Dermis microvascular lymphatic vessel endothelial cell (primary cell): ENCODE measurements around the gene FAM72D. TPM values are rescaled to one million over a fixed set of nuclear protein-coding genes. Genes with fewer than 3 reads are reported as not detected.
"Not testable (repeated sequence)": the region's sequence is repeated elsewhere in the genome, so short reads cannot be mapped to it uniquely, and the experiment has no call there.

Experiments used
- DNase-seq, 2 donors: peaks; one replicate each; pipeline versions ENCODE4 v3.0.0 to v3.0.0-alpha.2; 2010; ENCODE audit warnings: low read depth in 2 of 2
- total RNA-seq: library from RNA; depleted of rRNA; stranded (reverse); fragments of >200 nt; gene quantifications from 2 replicates; pipeline ENCODE4 v1.2.1, GENCODE V29; 2014

Gene FAM72D
- total RNA-seq, 1 donor from 2014 or later, result 1.4 TPM

DNA sequence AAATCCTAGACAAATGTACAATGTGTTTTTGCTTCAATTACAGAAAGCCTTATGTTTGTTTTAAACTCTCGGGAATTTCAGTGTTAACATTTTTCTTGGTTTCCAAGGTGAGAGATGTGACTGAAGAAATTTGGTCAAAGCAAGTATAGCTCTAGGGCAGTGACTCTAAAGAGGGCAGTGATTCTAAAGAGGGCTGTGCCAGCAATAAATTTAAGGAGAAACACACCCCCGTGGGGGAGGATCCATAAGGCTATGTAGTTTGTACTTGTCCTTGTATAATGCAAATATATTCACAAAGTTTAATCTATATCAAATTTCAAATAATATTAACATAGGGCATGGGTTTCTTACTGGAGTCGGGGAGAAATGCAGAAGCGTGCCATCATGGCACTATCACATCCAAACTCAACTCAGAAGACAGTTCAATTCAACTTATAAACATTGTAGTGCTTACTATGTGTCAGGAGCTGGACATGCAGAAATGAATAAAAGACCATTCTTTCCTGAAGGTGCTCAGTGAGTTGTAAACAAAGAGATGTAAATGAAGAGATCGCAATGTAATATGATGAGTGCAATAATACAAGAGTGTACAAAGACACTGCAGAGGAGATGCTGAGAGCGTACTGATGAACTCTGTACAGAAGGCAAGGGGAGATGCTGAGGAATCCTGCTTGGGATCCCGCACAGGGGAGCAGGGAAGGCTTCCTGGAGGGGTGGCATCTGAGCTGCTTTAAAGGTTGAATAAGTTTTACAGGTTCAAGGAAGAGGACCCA is 13.1 kb upstream of the FAM72D start:
- DNase-seq, result not testable (repeated sequence)

DNA sequence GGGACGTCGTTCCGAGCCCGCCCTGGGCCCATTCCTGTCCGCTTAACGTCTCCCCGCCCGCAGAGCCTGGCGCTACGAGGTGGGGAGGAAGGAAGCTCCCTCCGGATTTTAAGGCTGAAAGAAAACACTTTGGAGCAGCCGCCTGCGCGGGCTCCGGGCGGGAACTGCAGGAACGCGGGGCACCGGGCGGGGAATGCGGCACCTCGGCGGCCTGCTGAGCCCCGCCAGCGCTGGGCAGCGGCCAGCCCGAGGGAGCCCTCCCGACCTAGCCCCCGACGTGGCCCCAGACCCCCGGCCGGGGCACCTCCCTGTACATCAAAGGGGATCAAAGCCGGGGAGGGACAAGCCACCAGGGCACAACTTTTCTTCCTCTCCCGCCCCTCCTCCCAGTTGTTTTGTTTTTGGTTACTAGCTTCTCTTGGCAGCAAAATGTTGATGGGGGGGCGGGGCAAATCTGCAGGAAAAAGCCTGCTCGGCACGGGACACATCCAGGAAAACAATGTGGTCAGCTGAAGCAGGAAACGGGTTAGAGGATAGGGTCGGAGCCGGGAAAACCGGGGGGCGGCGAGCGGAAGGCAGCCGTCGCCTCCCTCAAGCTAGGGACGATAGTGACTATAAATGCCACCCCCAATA is 2.1 kb upstream of the FAM72D start:
- DNase-seq, result not testable (repeated sequence)

DNA sequence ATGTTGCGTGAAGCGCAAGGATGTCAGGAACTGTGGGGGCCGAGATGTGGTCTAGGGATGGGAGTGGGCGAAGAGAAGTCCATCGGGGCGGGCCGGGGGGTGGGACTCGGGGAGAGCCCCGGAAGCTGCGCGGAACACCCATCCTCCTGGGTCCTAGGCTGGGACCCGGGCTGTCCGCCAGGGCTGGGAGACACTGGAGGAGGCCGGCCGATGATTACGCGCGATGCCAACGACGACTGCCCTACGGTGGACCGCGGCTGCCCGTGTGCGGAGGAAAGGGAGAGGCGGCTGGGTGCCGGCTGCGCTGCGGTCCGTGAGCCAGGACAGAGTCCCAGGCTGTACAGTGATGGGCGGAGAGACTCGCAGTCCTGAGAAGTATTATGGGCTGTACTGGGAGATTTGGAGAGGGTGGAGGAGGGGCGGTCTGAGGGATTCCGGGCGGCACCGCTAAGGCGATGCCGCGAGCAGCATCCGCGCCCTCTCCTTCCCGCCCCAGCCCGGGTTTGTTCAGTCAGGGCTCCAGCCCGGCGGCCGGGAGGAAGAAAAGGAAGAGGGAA is 1.0 kb upstream of the FAM72D start:
- DNase-seq, result not testable (repeated sequence)

DNA sequence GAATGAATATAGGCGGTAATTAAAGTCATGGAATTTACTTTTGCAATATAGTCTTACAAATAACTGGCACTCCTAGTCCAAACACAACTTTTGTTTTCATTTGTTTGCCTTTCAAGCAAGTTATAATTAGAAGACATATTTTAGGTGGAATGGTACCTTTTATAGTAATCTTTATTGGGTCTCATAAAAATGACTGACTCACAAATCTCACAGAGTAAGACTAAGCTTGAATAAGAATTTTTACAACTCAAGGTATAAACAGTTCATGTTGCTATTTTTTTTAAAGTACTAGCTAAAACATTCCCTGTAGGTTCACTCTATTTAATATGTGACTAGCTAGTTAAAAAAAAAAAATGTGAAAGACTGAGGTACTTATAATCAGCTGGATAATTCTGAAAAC is 6.0 kb downstream of the FAM72D start:
- not testable (repeated sequence) for DNase-seq

DNA sequence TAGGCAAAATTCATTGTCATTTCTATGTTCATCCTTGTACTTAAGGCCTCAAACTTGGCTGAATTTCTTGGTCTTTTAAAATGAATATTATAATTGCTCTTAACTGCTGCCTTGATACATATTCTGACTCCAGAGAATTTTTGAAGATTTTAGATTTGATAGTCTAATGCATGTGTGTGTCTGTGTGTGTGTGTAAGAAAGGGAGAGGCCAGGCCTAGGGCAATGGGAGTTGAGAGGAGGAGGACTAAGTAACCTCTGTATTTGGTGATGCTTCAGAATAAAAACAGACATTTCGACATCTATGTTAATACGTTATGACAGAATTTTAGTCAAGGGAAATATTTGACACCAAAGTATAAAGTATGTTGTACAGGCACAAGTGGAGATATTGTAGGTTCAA is 7.5 kb downstream of the FAM72D start:
- DNase-seq, result not testable (repeated sequence)

DNA sequence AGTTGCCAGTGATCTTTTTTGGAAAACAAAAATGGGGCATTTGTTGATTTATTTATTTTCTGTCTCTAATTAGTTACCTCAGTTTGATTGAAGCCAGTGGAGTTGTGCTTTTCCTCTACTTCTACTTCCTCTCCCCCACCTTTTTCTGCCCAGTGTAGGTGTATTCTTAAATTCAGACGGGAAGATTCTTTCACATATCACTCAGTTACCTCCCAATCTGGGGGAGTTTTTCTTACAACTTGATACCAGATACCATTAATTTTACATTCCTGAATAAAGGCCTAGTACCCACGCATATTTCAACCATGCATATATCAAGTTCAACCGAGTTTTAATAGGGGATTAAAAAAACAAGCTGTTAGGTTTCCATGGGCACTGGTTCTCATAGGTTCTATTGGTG is 15.9 kb downstream of the FAM72D start:
- DNase-seq, result not testable (repeated sequence)

DNA sequence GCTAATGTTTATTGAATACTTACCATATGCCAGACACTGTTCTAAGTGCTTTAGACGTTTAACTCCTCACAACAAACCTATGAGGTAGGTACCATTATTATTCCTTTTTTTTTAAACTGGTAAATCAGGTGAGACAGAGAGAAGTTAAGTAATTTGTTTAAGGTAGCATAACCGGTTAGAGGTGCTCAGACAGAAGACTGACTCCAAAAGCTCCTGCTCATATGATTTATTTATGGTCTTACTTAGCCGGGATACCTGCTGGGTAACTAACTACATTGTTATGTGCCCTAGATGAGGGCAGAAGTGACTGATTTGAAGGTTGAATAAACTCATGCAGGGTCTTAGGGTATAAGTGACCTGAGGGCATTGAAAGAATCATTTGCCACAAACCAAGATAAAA is 16.9 kb downstream of the FAM72D start:
- not testable (repeated sequence) for DNase-seq

DNA sequence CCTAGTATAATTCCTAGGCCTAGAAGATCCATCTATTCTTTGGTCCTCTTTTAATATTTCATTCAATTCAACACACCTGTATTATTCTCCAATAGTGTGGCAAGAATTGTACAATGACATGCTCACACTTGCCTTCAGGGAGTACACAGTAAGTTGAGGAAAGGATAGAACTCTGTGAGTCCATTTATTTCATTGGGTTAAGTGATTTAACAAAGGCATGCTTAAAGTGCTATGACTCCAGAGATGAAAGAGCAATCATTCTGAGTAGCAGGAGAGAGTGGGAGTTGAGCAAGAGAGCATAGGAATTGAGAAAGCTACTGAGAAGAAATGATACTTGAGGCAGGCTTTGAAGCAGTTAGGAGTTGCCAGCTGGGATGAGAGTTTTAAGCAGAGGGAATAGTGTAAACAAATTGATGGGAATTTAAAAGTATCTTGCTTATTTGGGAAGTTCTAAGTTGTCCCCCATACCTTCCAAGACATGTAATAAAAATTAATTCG is 18.8 kb downstream of the FAM72D start:
- not testable (repeated sequence) for DNase-seq

DNA sequence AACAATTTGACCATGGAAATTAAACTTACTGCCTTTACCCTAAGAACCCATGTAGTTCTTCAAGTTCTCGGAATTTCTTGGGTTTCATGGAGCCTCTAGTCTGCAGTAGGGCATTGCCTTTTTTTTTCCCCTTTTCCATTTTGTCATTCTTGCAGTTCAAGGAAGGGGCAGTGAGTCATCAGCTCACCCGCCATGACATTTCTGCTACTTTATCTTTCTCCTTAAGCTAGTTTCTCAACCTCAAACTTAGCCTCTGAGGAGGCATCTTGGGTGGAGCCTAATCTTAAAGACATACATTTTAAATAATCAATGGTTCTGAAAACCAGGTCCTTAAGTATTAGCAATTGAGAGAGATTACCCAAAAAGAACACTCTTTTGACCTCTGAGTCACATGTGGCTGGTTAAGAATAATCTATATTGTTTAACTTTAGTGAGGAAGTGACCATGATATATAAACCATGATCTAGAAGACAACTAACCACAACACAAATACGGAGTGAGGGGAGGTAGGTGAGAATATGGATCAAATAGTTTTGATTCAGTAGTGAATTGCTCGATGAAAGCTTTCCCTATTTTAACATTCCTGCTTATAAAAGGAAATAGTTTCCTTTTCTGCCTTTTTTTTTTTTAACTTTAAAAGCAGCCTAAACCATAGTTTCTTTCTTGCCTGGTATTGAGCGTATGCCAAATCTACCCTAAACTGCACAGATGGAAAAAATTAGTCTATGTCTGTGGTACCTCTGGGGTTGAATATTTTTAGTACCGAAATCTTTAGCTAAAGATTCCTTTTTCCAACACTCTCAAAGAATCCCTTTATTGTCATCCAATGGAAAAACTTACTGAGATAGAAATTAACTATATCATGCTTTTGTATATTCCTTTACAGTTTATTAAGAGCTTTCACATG is 20.1 kb downstream of the FAM72D start:
- DNase-seq, result not testable (repeated sequence)

DNA sequence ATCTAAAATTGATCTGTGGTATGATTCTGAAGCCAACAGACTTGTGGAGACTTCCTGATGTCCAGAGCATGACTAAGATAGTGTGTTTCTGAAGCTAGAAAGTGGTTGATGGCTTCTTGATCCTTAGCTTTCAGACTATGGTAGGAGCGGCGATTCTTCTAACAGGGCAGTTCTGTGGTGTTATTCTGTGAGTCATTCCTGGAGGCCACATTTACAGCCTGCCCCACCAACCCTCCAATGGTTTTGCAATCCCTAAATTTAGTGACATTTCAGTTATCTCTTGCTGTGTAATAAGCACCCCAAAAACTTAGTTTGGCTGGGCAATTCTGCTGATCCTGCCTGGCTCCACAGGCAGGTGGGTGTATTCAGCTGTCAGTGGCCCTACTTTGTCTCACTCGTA is 24.1 kb downstream of the FAM72D start:
- DNase-seq, result not testable (repeated sequence)

DNA sequence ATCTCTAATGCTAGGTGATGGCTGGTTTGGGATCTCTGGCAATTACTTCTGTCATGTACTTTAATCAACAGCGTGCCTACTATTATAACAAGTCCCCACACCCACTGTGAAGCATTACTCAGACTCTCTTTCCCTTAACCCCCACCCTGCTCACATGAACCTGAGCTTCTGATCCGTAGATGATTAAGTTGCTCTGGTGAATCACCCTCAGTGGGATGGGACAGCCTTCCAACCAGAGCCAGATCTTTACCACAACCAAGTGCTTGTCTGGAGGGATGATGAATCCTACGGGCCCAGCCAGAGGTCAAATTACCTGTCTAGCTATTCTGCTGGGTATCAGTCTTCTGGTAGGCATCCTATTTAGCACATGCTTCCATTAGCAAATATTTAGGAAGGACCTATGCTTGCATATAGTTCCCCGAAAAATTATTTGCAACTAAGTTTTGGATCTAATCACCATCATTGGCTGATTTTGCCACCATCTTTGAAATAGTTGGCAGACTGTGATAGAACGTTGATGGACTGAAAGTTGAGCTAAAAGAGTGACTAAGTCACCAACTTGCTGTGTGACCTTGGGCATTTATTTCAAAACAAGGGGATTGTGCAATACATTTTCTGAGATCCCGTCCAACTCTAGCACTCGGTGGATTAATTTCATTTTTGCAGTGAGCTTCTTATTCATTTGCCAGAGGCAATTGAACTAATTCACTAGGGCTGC is 26.7 kb downstream of the FAM72D start:
- DNase-seq, result not testable (repeated sequence)

DNA sequence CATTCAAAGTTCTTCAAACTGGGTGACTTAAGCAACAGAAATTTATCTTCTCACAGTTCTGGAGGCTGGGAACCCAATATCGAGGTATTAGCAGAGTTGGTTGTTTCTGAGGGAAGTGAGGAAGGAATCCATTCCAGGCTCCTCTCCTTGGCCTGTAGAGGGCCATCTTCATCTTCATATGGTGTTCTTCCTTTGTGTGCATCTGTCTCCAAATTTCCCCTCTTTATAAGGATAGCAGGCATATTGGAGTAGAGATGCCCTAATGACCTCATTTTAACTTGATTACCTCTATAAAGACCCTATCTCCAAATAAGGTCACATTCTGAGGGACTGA is 27.3 kb downstream of the FAM72D start:
- not testable (repeated sequence) for DNase-seq

DNA sequence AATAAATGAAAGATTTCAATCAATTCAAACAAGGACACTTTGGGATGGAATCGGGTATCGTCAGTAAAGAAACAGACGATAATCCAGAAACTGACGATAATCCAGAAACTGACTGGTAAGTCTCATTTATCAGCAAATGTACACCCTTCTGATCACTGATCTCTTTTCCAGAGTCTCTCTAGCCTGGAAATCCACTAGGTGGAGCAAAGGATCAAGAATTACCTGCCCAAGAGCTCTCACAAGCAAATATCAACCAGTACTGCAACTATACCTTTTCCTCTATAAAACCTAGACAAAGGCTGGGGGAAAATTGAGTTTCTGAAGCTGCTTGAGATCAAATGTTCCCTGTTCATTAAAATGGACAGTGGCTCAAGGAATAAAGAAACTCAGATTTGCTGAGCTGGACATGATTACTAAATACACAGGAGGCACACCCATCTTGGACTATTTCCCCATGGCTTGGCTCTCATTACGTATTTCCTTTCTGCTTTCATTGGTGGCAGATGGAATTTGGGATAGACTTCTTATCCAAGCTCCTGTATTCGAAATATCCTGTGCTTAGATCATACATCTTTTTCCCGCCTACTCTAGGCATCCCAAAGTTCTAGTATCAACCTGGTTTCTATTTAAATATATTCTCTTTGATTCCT is 28.3 kb downstream of the FAM72D start:
- DNase-seq, result not testable (repeated sequence)

DNA sequence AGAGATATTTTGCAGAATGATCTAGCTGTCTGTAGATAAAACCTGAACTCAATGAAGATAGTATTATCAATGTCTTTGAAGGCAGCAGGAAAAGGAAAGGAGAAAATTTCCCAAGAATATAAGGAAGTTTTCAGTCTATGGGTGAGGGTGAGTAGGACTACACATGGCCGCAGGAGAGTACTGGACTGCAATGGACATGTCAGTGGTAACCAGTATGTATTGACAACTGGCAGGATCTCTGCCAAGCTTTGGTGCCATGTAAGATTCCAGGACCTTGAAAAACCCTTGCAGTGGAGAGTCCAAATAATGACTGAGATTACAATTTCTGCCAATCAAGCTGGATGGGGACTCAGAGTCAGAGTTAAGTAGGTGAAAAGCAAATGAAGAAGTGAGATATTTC is 29.3 kb downstream of the FAM72D start:
- DNase-seq, result not testable (repeated sequence)

DNA sequence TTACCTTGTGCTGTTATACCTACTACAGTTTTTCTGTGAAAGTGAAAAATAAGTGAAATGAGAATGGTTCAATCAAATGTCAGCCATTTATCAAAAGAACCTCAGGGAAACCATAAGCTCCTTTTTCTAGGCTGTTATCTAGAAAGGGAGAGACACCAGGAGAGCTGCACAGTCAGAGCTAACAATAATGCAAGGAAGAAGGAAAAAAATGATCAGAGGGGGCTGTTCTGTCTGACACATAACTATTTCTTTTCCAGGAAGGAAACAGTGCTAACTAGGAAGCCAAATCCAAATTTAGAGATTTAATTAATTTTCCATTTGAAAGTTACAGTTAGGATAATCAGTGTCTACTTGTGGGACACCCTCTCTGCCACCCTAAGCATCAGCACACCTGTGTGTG is 31.4 kb downstream of the FAM72D start:
- DNase-seq, result not testable (repeated sequence)

DNA sequence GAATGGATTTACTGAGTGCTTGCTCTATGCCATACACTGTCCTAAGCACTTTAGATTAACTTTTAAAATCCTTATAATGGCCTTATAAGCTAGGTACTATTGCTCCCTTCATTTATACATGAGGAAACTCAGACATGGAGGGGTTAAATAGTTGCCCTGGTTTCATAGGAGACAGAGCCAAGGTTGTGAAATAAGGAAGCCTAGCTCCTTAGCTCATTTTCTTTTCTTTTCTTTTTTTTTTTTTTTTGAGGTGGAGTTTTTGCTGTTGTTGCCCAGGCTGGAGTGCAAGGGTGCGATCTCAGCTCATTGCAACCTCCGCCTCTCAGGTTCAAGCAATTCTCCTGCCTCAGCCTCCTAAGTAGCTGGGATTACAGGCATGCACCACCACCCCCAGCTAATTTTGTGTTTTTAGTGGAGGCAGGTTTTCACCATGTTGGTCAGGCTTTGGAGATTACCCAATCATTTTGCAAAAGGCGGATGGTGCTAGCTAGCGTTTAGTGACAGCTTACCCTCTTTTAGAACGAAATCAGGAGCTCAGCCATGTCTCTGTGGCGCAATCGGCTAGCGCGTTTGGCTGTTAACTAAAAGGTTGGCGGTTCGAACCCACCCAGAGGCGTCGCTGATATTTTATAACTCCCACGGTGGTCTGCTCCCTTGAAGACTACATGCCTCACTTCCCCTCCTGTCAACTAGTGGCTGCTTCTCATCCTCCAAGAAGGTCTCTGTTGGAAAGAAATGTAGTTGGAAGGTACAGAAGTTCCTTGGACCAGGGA is 33.1 kb downstream of the FAM72D start:
- DNase-seq, result not testable (repeated sequence)

DNA sequence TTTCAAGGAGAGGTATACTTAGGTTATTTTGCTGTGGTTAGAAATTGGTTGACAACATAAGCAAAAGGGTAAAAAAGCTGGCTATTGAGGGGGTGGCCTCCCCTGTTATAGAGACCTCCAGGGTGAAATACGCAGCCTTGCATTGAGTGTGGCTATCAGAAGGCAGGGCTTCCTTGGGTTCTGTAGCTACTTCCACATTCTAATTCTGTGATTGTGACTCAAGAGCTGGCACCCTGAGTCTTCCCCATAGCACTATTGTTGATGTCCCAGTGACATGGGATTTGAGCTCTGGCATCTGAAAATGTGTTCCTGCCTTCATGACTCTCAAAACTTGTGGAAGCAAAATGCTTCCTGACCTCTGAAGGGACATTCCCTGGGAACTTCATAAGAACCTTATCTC is 38.7 kb downstream of the FAM72D start:
- not testable (repeated sequence) for DNase-seq

DNA sequence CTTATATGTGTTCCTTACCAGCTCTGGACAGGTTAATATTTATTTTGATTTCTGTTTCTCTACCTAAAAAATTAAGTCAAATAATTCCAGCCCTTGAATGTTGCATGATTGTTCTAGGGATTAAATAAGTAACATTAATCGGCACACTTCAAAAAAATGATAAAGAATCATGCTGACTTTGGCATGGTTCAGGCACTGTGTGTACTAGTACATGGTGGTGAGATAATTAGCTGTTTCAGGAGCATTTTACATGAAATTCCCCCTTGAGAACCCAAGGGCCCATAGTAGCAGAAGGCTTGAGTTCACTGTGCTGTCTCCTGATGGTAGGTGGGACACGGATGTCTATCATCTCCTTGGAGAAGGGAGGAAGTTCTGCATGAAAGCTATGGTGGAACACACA is 44.8 kb downstream of the FAM72D start:
- DNase-seq, result not testable (repeated sequence)

DNA sequence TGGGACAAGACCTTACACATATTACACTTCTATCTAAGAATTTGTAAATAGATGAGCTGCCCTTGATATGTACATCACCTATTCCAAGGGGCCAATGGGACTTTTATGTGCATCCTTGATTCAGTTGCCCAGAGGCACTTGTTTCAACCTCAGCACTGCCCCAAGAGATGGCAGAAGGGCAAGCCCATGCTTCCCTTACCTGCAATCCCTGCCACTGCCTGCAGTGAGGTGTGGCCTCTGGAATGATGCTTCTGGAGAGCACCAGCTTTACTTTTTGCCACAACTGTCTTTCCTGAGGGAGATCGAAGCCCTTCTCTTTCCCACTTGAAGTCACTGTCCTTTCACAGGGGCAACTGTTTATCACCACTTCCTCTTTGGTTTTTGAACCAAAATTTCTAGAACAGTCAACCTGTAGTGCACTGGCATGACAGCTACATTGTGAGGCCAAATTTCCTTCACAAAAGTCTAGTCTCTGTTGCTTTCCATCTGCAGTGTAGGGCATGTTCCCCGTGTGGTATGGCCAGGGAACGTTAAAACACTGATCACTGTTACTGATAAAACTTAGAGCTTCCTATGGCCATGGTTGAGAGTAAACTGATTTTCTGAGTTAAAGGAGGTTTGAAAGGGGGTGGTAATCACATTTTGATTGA is 48.6 kb downstream of the FAM72D start:
- not testable (repeated sequence) for DNase-seq
